ENCODE measurements around the gene KIF3A.

- TF ChIP-seq CTCF (IDR thresholded peaks at IDR 0.05): no peak
- no peak for TF ChIP-seq POLR2A (IDR thresholded peaks at IDR 0.05)
Measured at GRCh38 chr5:132774896-132775295, 37.5 kb upstream of the KIF3A start.

All from testis (tissue), 2 donors.